GM10266 (cell line): Measurements from ENCODE around the gene PRDM16.

ENCODE experiments used
- DNase-seq: peaks from one replicate; pipeline ENCODE4 v3.0.0; 2012; ENCODE audit errors: extremely low spot score
- CTCF ChIP-seq: IDR thresholded peaks from 2 replicates; pipeline ENCODE4 v1.5.1; 2012; ENCODE audit warnings: mild to moderate bottlenecking, low read depth; ENCODE audit not compliant: control insufficient read depth, insufficient read depth; ENCODE audit errors: missing control alignments

Gene PRDM16

DNA sequence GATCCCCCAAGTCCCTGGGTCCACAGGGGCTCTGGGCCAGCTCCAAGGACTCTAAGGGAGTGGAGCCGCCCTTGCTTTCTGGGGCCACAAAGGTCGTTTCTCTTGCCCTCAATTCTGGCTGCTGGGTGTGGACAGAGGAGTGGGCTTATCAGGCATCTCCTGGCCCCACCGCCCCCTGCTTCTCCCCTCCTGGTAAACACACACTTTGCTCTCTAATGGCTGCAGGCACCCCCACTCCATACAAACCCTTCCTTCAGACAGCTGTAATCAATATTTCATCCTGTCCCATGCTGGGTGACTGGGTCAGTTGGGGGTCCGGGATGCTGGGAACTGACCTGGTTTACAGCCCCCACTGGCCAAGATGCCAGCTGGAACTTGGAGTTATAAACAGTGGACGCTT is 67.5 kb downstream of the PRDM16 start:
- no peak for DNase-seq

DNA sequence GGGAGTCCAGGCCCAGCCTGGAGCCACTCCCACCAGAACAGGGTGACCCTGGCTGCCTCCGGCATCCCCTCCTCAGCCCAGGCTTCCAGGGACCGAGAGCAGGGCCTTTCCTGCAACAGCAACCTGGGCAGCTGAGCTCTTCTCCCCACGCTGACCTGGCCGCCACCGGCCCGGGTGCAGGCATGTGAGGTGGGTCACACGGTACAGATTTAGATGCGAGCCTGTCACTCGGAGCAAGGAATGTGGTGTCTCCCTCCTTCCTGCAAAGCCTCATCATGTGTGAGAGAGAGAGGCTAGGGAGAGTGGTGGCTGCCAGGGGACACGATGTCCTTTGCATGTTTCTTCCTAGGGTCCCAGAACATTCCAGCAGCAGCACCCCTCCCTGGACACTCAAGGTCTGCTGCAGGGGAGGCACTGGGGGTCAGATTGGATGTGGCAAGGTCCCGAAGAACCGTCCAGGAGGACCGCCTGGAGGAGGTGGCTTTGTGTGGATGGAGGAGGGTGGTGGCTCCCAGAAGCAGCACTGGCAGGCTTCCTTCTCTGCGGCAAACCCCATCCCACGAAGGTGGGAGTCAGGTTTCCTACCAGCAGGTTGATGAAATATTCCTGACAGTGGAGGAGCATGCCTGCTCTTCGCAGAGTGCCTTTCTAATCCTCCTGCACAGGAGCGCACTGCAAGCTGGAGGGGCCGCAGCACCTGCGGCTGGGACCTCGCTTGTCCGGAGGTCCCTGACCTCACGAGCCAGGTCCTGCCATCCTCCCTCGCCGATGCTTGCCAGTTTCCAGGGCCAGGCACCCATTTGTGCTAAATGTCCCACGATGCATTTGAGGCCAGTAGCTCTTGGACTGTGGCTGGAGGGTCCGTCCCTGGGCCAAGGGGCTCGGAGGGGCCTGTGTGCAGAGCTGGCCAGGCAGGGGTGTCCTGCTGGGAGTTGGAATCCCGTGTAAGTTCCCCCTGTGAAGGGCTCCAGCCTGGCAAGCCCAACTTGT is 68.4 kb downstream of the PRDM16 start:
- no peak for DNase-seq
- TF ChIP-seq CTCF: no peak

More for the DNA sequence above, 67.5 kb downstream of the PRDM16 start:
- TF ChIP-seq CTCF: no peak

- no peak for DNase-seq
- TF ChIP-seq CTCF: no peak
These were observed 69.7 kb downstream of the PRDM16 start for GRCh38 chr1:3138623-3139151.

DNA sequence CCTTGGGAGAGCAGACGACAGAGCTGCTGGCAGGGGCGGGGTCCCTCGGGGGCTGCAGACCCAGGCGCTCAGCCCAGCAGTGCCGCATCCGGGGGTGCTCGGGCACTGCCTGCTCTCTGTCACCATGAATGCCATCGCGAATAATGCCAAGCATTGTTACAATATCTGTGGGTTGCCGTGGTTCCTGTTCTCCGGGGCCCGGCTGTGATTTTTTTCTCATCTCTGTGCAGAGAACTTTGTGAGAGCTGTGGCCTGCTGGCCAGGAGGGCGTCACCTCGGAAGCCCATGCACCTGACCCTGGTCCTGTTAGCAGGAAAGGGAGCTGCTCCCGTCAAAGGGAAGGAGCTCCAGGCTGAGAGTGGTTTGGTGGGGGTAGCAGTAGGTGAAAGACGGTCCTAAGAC is 70.4 kb downstream of the PRDM16 start:
- no peak for DNase-seq
- no peak for TF ChIP-seq CTCF

DNA sequence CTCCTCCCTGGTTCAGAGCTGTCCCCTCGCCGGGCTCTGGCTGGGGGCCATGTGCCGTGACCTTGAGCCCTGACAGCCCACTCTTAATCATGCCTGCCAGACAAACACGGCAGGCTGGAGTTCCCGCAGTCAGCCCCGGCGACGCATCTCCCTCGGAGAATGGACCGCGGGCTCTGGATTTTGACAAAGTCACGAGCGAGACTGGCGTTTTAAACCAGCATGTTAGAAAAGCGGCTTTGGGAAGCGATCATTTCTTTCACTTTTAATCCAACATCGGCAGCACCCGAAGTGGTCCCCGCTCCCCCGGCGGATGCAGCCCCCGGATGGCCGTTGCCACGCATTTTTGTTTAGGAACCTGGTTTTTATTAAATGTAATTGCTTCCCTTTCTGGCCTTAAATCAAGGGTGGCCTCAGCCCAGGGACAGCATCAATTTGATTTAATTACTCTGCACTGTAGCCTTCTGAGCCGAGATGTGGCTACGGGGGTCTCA is 70.9 kb downstream of the PRDM16 start:
- no peak for DNase-seq
- no peak for TF ChIP-seq CTCF

DNA sequence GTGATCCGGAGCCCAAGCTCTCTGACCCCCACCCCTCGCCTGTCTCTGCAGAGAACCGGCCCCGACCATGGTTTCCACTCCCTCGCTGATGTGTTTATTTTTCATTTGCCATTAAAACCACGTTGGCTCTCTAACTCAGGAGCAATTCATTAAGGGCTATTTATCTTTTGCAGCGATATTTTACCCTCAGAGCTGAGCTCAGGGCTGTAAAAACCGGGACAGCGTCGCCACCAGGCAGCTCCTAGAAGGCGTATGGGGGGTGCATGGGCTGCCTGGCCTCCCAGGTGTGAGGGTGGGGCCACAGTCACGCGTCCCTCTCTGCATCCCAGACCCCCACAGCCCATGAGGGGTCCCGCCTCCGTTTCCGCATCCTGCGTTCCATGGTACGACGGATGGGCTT is 71.4 kb downstream of the PRDM16 start:
- no peak for DNase-seq
- TF ChIP-seq CTCF: no peak

- no peak for DNase-seq
- no peak for TF ChIP-seq CTCF
These were observed 72.1 kb downstream of the PRDM16 start for GRCh38 chr1:3141129-3141528.
